GM19397 (cell line): ENCODE data around the gene ARRB1.
"Not testable (repeated sequence)": the region's sequence is repeated elsewhere in the genome, so short reads cannot be mapped to it uniquely, and the experiment has no call there.

Experiments used
- ATAC-seq: cut with Tn5 transposase; IDR thresholded peaks from one replicate; pipeline ENCODE4 v1.9.1; 2021; ENCODE audit warnings: mild to moderate bottlenecking, moderate library complexity; ENCODE audit not compliant: unreplicated experiment

Gene ARRB1

DNA sequence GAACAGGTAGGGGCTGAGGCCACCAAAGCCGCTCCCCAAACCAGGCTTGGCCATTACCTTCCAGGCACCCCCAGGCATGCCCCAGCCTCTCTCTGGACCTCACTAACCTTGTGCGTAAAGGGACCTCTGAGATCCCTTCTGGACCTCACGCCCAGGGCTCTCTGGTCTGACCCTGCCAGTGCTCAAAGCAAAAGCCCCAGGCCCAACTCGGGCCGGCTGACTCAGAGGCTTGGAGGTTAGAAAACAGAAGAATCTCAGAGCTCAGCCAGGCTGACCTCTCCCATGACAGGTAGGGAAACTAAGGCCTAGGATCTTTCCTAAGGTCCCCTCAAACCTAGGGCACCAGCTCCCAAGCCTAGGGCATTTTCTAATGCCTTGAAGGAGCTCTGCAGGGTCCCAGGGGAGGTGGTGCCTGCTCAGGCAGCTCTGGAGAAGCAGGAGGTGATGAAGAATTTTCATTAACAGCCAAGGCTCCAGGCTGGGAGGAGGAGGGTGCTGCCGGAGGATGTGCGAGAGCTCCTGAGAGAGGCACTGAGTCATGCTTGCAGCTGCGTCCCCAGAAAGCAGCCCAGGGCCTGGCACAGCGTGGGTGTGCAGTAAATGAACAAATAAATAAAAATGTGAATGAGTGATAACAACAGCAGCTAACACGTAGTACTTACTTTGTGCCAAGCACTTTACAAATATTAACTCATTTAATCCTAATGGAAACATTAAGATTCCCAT lies 25.6 kb downstream of the ARRB1 start:
- no peak for ATAC-seq

DNA sequence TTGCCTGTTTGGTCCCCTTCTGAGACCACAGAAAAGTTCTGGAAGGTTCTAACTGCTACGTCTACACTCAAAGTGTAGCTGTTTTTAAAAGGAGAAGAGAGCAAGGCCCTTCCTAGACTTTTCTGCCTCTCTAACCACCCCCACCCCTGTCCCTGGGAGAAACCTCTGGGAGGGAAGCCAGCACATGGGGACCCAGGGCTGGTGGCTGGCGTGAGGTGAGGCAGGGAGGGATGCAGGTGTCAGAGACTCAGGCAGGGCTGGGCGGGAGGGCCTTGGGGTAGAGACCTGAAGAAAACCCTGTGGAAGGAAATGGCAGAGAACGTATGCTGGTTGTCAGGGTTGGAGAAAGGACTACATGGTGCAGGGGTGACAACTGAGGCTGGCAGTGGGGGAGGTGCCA lies 26.7 kb downstream of the ARRB1 start:
- no peak for ATAC-seq

DNA sequence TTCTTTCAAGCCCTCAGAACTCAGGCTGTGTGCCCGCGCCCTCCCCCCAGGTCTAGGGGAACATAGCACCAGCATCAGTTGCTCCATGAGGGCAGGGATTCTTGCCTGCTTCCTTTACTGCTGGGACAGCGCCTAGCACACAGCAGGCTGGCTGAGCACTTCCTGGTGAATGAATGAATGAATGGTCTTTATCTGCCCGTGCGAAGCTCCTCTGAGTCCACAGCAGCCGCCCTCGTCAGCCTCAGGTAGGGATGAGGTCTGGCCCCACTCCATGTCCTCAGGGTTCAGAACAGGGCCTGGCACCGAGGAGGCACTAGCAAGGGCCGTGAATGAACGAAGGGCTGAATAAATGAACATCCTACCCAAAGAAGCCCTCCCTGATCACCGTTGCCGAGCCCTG lies 27.3 kb downstream of the ARRB1 start:
- no peak for ATAC-seq

DNA sequence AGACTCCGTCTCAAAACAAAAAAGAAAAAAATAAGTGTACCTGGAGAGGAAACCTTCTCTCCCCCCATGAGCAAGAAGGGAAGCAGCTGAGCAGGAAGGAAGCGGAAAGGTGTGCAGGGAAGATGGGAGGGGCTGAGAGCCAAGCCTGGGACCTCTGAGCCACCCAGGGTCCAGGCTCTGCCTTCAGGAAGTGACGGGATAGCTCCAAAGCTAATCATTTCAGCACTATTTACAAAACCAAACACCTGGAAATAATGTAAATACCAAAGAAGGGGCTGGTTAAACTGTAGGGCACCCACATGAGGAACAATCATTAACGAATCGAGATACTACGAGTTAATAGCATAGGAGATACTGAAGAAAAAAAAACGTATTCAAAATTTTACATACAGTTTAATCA lies 27.9 kb downstream of the ARRB1 start:
- ATAC-seq, result no peak

DNA sequence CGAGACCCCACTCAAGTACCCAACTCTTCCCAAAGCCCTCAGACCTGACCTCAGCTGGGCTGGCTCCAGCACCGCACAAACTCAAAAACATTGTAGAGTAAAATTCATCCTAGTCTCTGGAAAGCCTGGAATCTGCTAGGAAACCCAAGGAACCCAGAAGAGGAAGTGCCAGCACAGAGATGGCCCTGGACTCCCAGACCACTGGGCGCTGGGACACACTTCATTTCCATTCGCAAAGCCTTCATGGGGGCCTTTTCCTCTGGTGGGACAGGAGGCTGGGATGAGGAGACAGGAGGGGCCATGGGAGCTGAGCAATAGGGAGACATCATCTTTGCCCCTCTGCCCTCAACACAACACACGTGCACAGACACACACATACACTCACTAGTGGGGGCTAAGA lies 30.8 kb downstream of the ARRB1 start:
- no peak for ATAC-seq

DNA sequence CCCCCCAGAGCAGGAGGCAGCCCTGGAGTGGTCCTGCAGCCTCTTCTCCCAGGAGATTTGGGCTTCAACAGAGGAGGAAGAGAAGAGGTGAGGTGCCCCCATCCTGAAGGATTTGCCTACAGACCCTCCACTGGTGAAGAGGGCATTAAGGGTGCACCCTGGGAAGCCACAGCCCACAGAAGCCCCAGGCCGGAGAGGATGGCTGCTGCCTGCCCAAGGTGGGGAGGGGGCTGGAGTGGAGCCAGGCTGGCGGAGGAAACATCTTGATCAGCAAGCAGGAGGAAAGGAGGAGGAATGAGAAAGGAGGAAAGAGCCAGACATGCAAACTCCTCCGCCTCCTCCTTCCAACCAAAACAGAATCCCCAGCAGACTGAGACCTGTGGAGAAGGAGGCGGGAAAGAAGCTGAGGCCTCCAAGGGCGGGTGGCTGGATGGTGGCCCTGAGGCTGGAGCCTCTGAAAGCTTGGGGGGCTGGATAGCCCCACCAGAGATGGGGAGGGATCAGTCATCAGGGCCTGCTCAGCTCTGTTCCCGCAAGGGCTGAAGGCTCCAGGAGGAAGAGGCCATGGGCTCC lies 31.3 kb downstream of the ARRB1 start:
- no peak for ATAC-seq

DNA sequence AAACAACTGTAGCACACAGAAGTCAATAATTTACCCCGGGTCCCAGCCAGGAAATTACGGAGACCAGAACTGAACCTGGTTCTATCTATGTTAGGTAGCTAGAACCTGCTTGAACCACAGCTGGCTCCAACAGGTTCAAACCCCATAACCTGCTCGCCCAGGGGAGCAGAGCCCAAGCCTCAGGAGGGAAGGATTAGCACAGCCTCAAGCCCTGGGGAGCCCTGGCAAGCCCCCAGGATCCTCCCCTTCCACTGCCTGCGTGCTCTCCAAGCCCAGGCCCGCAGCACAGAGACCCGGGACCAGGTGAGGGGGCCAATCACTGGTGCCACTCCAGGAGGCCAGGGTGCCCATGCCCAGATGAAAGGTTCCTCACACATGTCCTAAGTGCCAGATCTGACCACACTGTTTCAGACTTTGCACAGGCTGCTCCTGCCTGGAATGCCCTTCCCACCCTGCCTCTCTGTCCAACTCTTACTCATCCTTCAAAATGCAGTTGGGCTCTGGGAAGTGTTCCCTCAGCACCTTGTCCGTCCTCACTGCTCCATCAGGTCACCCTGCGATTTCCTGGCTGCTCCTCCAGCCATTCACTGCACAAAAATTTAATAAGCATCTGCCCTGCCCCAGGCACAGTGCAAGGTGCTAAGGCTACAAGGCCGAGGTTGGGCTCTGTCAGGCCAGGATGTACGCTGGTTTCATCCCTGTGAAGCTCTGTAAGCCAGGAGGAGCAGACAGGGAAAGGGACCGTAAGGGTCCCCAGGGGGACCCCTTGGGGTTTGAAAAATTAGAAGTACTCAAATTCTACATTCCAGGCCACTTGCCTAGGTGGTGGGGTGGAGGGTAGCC lies 32.2 kb downstream of the ARRB1 start:
- ATAC-seq, result no peak

DNA sequence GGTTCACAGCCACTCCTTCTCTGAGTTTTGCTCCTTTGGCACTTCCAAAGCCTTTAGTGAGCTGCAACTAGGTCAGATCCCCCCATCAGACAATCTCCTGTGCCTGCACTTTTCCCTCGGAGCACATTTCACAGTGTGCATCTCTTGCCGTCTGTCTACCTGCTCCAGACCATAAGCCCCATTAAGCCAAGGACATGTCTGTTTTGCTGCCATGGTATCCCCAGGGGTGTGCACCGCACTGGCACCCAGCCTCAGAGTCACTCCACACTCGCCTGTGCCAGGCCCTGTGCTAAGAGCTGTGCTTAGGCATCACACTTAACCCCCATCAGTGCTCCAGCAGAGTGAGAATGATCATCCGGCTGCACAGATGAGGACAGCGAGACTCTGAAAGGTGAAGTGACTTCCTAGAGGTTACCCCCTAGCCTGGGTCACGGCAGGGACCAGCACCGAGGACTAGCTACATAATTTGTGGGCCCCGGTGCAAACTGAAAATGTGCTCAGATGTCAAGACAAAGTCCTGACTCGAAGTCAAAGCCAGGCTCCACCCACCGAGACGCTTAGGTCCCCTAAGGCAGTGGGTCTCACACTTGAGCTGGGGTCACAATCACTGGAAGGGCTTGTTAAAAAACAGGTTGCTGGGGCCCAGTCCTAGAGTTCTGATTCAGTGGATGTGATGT lies 33.9 kb downstream of the ARRB1 start:
- no peak for ATAC-seq

DNA sequence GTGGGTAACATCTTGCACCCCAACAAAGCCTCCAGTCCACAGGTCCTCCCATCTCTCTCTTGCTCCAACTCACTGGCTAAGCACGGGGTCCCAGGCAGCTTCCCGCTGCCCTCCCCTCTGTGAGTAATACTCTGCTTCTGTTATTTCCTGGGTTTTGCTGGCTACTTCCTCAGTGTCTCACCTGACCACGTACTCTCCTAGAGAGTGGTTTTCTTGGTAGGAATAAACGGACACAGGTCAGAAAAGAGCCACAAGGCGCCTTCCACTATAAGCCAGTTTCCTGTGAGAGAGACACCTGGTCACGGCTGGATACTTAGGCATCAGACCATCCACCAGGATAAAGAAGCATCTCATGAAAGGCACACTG lies 36.0 kb downstream of the ARRB1 start:
- ATAC-seq, result no peak

DNA sequence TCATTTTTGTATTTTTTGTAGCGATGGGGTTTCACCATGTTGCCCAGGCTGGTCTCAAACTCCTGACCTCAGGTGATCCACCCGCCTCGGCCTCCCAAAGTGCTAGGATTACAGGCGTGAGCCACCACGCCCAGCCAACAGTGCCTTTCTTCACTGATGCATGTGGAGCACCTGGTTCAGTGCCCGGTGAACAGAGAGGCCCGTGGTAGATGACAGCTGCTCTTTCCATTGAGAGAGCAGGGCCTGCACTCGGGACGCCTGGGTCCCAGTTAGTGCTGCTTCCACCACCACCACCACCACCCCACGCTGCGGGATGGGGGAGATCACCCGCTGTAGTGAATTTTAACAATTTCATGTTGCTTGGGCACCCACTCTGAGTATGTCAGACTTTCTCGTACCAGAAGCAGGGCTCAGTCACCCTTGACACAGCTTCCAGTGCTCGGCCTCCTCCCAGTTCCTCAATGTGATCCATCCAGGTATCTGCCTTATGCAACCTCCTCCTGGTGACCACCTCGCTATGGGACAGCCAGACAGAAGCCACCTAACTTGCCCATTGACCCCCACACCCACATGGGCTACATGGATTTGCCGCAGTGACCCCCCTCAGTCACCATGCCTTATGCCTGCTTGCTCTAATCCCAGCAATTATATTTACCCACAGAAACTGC lies 36.6 kb downstream of the ARRB1 start:
- ATAC-seq, result no peak

DNA sequence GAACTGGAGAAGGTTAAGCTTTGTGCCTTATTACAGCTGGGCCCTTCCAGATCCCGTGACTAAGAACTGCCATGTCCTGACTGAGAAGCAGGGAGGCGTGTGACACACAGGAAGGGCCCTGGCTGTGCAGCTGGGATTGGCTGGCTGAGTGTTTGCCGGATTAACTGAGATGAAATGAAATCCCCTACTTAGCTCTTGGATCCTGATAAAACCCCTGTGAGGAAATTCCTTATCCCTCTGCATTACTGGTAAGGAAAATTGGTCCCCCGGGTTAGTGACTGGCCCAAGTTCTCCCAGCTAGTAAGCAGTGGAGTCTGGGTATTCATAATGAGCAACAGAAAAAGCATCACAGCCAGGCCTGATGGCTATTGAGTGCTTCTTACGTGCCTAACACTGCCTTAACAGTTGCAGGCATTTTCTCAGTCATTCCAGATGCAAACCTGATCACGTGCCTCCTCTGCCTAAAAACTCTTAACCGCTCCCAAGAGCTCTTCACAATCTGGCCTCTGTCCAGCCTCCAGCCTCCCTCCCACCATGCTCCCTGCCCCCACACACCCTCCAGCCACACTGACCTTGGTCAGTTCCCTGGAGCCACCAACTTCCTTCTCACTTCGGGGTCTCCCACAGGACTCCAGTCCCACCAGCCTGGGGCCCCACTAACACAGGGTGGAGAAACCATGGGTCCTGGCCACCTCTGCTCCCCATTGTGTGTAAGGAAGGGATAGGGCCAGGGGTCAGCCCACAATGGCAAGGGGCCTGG lies 37.8 kb downstream of the ARRB1 start:
- ATAC-seq, result no peak

DNA sequence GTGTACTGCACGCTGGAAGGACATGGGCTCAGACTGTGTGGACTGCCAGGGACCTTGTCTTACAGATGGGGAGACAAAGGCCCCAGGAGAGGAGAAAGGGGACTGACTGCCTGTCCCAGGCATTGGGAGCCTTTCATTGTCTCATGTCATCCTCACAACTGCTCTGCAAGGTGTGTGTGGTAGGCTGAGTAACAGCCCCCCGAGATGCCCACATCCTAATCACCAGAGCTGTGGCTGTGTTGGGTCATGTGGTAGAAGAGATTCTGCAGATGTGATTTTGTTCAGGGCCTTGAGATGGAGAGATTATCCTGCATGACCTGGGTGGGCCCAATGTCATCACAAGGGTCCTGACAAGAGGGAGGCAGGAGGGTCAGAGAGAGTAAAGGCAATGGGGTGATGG lies 39.1 kb downstream of the ARRB1 start:
- no peak for ATAC-seq

DNA sequence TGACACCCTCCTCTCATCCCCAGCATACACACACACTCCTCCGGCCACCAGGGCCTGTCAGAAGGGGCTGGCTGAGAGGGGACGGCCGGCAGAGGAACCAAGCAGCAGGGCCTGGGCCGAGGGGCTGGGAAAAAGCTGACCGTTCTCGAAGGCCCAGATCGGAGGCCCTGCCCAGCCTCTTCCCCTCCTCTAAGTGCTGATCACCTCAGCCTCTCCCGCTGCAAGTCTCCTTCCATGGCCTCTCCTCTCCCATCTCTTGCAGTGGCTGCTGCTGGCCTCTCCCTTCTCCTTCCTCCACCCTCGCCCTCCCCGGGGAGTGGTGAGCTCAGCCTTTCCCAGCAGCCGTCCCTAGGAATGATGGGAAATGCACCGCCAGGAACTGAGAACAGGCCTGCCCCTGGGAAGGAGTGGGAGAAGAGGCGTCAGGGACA lies 39.6 kb downstream of the ARRB1 start:
- ATAC-seq, result no peak

DNA sequence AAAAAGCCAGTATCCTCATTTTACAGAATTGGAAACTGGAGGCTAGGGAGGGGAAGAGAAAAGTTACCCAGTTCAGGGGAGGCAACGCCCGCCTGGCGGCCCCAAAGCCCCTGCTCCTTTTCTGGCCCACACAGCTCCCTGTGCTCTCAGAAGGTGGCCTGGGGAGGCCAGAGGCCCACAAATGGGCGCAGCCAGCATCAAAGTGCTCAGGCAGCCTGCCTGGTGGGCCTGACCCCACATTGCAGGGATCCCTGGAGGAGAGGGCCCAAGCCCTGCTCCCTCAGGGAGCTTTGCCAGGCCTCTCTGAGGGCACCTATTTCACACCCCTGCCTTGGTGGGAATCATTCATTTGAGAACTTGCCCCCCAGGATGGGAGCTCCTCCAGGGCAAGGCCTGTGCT lies 42.5 kb downstream of the ARRB1 start:
- ATAC-seq, result no peak

DNA sequence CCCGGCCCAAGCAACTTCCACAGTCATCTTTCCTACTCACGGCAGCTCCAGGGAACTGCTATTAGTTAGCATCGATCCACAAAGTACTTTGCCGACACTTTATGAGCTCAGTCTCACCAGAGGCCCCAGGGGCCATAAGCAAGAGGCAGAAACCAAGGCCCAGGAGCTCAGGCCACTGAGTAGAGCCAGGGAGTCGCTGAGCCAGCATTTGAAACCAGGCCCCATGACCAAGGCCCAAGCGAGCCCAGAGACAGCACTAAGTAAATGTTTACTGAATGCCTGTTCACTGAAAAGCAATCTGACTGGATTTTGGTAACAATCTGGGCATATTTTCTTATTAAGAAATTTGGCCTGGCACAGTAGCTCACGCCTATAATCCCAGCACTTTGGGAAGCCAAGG lies 43.3 kb downstream of the ARRB1 start:
- no peak for ATAC-seq

DNA sequence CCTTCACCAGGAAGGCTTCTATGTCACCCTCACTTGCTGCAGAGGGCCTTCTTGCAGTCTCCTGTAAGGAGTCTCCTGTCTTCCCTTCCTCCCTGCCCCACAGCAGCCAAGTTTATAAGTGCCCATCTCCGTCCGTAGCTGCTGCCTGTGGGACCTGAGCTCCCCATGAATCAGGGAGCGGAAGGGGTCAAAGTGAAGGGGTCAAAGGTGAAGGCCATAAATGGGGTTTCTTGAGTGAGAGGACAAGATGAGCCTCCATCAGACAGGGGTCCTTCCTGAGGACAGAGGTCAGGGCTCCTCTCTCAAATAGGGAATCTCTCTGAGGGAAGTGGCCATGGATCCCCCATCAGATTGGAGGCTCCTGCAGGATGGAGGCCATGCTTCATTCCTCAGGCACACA lies 44.4 kb downstream of the ARRB1 start:
- no peak for ATAC-seq

DNA sequence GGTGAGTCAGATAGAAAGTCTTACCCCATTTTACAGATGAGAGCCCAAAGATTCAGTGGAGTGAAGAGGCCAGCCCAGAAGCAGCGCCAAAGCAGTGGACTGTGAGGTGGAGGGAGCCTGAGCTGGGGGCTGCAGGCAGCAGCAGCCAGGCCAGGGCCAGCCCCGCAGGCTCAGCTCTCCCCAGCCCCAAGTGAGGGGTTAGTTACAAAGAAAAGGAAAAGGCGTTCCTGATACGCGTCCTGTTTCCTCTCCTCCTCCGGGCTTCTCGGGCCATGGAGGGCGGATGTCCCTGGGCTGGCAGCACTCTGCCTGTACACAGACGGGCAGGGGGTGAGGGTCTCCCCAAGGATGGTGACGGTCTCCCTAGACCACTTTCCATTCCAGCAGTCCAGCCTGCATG lies 44.9 kb downstream of the ARRB1 start:
- no peak for ATAC-seq

DNA sequence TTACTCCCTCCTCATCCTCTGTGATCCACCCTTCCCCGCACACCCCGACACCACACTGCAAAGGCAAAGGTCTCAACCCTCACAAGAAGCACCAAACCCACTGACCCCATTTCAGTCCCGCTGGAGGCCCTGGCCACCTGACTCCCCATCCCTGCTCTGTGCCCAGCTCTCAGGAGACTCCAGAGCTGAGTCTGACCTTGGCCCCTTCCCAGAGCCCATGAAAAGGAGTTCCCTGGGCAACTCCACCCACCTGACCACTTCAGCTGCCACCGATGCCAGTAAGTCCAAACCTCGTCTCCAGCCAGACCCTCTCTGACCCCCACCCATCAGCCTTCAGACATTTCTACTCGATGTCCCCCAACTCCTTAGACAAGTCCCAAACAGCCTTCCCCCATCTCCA lies 45.5 kb downstream of the ARRB1 start:
- ATAC-seq, result no peak

DNA sequence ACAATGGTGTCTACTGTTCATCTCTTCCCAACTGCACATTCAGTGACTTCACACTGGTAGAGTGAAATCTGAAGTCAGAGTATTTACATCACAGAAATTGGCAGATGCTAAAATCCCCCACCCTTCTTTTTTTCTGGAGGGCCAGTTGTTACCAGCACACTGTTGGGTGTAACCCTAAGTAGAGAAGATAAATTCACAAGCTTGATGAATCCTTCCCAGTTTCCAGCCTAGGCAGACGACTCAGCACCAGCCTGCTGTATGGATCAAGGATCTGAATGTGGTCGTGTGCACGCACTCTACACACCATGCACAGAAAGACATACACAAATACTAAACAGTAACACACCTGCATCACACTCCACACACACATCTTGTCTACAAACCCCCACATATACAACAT lies 46.0 kb downstream of the ARRB1 start:
- ATAC-seq, result no peak

DNA sequence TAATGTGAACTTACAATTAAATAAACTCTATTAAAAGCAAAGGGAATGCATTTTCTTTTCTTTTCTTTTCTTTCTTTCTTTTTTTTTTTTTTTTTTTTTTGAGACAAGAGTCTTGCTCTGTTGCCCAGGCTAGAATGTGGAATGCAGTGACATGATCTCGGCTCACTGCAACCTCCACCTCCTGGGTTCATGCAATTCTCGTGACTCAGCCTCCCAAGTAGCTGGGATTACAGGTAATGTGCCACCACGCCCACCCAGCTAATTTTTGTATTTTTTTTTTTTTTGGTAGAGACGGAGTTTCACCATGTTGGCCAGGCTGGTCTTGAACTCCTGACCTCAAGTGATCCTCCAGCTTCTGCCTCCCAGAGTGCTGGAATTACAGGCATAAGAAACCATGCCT lies 46.5 kb downstream of the ARRB1 start:
- not testable (repeated sequence) for ATAC-seq
